T-helper 1 cell (primary cell): Measurements from ENCODE around the gene TMEM255B.
"Not testable (repeated sequence)": the region's sequence is repeated elsewhere in the genome, so short reads cannot be mapped to it uniquely, and the experiment has no call there.

Experiments
- DNase-seq, 5 donors: peaks; one replicate each; pipeline ENCODE4 v3.0.0-alpha.2; 2012 to 2020

The TMEM255B gene

GRCh38 chr13:113749967-113750366 is 9.1 kb upstream of the TMEM255B start:
- no peak for DNase-seq

DNA sequence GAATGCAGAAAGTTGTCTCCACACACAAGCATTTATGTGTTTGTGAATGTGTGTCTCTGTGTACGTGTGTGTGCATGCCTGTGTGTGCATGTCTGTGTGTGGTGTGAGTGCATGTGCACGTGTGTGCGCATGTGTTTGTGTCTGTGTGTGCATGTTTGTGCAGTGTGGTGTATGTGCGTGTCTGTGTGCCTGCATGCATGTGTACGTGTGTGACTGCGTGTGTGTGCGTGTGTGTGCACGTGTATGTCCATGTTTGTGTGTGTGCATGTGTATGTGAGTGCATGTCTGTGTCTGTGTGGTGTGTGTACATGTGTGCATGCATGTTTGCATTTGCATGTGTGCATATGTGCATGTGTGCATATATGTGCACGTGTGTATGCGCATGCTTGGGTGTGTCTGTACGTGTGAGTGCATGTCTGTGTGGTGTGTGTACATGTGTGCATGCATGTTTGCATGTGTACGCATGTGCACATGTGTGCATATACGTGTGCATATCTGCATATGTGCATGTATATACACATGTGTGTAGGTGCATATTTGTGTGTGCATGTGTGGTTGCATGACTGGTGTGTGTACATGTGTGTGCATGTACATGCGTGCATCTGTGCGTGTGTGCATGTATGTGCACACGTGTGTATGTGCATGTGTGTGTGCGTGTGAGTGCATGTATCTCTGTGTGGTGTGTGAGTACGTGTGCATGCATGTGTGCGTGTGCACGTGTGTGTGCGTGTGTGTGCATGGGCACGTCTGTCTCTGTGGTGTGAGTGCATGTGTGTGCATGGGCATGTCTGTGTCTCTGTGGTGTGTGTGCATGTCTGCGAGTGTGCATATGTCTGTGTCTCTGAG is 8.2 kb upstream of the TMEM255B start:
- no peak for DNase-seq

- DNase-seq = no peak
These were observed 7.5 kb upstream of the TMEM255B start for GRCh38 chr13:113751491-113751890.

GRCh38 chr13:113752211-113752986 is 6.6 kb upstream of the TMEM255B start:
- DNase-seq = not testable (repeated sequence)

- DNase-seq = no peak
These were observed 5.9 kb upstream of the TMEM255B start for GRCh38 chr13:113753171-113753570.

- DNase-seq = no peak
These were observed 4.8 kb upstream of the TMEM255B start for GRCh38 chr13:113754242-113754641.

GRCh38 chr13:113754691-113755090 is 4.3 kb upstream of the TMEM255B start:
- no peak for DNase-seq

DNA sequence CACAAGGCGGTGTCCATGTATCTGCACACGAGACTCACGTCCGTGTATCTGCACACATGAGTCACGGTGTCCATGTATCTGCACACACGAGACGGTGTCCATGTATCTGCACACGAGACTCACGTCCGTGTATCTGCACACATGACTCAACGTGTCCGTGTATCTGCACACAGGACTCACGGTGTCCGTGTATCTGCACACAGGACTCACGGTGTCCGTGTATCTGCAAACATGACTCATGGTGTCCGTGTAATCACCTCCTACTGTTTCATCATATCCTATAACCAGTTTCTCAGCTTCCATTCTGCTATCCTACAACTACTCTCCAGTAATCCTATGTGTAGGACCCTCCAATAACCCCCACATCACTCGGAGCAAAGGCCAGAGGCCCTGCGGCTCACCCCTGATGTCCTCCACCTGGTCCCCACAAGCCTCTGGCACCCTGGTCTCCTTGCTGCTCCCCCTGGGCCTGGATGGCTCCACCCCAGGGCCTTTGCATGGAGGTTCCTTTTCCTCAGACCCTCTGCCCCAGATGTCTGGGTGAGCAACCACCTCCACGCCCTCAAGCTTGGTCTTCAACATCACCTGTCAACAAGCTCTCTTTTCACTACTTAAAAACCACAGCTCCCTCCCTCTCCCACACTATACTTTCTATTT is 2.5 kb upstream of the TMEM255B start:
- DNase-seq = no peak

DNA sequence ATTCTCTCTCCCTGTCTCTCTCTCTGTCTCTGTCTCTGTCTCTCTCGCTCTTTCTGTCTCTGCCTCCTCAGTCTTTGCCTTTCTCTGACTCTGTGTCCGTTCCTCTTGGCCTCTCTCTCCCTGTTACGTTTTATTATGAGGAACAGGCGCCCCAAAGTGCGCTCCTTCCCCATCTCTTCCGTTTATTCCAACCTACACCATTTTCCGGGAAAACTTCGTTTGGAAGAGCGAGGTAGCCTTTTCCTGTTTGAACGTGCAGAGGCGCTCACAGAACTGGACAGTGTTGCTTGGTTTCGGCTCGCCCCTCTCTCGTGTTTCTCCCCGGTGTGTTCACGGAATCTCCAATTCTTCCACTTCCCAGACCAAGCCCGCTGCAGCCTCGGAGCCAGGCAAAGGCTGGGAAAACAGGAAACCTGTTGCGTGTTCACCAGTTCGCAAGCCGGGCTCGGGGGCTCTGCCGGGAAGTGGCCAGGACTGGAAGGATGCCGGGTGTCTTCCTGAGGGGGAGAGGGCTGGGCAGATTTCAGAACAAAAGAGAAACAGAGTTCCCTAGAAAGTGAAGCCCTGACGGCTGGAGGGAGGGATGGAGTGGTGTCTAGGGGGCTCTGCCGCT is 605 bp downstream of the TMEM255B start:
- DNase-seq = no peak

- no peak for DNase-seq
These were observed 2.1 kb downstream of the TMEM255B start for GRCh38 chr13:113761136-113761535.

GRCh38 chr13:113762075-113762474 is 3.0 kb downstream of the TMEM255B start:
- DNase-seq = no peak

DNA sequence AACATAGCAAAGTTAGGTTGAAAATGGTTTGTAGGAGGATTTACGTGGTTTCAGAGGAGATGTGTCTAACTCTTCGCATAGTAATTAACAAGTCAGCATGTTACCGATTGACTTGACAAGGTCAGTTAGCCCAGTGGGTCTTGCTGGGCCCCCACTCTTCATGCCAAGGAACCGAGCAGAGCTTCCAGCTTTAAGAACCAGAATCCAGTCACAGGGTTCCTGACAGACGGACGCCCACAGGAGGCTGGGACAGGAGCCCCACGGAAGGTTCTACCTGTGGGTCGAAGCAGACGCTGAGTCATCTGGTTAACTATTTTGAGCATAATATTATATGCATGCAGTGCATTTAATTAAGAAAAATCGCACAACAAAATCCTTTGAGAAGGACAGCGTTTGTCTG is 3.5 kb downstream of the TMEM255B start:
- no peak for DNase-seq

DNA sequence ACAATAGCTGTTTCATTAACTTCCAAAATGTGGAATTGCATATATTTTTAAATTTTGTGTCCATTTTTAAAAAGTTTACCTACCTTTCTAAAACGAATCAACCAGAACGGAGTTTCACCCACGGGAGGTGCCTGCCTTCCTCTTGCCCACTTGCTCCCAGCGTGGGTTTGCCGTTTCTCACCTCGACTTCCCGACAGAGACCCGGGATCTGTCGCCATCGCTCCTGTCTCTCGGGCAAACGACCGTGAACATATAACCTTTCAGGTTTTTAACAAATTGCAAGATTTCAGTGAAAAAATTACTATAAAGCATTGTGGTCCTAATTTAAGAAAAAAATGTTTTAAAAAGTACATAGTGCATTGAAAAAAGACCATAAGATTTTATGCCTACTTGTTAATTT is 4.2 kb downstream of the TMEM255B start:
- DNase-seq = no peak

DNA sequence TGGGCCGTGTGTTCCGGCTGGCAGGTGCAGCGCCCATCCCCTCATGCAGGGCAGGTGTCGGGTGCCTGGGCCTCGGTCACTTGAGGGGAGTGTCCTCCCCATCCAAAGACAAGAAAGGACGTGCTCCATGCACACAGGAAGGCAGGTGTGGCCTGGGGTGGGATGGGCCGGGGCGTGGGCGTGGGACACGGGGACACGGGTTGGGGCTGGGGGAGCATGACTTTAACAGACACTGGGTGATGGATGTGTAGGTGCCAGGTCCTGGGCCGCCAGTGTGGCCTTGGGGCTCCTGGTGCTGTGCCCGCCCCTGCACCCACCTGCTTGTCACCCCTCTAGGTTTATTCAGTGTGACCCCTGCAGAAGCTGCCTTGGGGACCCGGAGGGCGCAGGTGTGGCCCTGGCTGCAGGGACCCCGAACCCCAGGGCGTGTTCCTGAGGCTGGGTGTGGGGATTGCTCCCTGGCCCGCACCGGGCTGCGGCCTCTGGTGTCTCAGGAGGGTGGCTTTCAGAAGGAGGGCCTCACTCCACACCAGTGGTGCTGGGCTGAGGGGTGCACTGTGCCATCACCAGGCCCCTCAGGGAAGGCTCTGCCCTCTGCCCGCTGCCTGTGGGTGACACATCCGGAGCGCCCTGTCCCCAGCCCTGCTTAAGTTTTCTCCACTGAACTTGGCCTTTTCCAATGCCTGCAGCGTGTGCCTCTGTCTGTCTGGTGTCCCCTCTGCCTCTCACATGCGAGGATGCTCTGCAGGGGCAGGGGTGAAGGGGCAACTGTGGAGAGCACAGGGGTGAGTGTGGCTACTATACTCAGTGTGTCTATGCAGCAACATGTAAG is 5.2 kb downstream of the TMEM255B start:
- no peak for DNase-seq

DNA sequence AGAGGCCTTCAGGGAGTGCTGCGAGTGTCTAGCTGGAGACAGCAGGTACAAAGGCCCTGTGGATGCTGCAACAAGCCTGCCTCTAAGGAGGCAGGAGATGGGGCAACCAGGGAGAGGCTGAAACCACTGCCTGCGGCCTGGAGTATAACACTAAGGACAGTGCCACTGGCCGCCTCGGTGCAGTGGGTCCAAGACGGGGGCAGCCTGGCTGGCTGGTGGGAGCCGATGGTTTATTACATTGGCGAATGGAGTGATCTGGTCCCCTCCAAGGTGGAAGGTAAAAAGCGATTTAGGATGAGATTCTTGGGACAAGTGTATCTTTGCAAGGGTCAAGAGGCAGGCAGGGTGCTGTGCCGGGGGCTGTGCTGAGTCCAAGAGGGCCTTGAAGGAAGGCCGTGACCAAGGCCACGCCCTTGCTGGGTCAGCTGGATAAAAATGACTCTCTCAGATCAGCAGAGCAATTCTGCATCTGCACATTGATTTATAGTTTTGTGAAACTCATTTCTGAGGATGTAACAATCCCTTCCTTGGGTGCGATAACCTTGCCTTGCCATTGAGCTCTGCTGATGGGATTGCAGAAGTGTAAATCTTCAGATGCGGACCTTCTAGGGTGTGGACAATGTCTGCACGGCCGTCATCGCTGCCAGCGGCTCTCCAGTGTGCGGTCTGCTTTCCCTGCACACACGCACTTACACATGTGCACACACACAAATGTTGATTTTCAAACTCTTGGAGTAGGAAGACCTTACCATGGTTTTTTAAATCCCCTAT is 6.0 kb downstream of the TMEM255B start:
- DNase-seq = no peak

- no peak for DNase-seq
These were observed 6.5 kb downstream of the TMEM255B start for GRCh38 chr13:113765564-113765910.

DNA sequence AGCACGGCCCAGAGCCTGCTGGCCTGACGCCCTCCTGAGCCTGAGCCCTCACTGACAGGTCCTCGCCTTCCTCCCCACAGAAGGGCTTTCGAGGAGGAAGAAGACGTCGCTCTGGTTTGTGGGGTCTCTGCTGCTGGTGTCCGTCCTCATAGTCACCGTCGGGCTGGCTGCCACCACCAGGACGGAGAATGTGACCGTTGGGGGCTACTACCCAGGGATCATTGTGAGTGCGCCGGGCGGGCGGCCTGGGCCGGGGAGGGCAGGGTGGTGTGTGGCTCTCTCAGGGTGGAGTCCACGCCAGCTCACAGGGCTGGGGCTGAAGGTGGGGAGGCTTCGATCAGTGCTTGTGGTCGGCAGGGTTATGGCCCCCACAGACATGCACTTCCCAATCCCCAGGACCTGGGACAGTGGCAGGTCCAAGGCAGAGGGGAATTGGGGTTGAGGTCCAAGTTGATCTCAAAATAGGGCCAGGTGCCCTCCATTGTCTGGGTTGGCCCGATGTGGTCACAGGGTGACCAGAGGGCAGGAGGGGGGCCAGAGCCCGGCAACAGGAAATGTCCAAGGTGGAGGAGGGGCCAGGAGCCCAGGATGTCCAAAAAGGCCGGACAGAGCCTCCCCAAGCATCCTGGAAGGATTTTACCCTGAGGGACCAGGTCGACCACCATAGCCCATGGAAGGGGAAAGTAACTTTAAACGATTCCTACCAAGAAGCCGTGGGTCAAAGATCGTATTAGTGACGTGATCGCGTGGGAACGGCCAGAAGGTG is 7.2 kb downstream of the TMEM255B start:
- no peak for DNase-seq

DNA sequence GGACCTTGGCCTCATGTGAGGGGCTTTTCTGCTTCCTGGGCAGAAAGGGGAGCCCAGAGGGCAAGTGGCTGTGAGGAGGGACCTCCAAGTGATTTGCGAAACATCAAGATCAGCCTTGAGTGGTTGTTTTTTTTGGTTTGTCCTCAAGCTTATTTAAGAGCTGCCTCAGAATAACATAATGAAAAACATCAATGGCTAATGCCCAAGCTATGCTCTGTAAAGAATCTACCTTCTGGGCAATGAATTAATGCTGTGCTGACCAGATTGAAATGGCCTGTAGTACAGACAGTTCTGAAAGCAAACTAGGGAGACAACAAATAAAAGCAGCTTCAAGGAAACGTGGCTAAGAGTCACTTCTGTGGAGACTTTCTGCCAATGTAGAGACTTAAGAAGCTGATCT is 8.3 kb downstream of the TMEM255B start:
- DNase-seq = no peak

- no peak for DNase-seq
These were observed 9.2 kb downstream of the TMEM255B start for GRCh38 chr13:113768018-113768905.

- DNase-seq = no peak
These were observed 10.1 kb downstream of the TMEM255B start for GRCh38 chr13:113769106-113769505.
